IMR-90 (cell line): ENCODE data around the gene TXNDC16. TPM values are rescaled to one million over a fixed set of nuclear protein-coding genes. Genes with fewer than 3 reads are reported as not detected.

Source experiments
- ATAC-seq: fragments of 200-7000 bp; cut with Tn5 transposase; 2 replicates; pipeline ENCODE4 v1.9.1; 2020; ENCODE audit warnings: low read depth, mild to moderate bottlenecking, moderate library complexity
- BruUV-seq: library from RNA; stranded (reverse); fragments of 400-500 nt; replicated peaks from 2 replicates; lab custom pipeline; 2021; lab: Mats Ljungman, UMichigan
- CTCF ChIA-PET: fragments of 300-600 bp; formaldehyde crosslinking; extraction: SDS; loops from one replicate; lab custom pipeline; 2021; ENCODE audit warnings: antibody characterized with exemption; lab: Yijun Ruan, JAX
- POLR2A ChIA-PET: fragments of 300-600 bp; sonication (Branson Sonifier 250); formaldehyde crosslinking; loops from one replicate; lab custom pipeline; 2022; ENCODE audit warnings: antibody characterized with exemption; ENCODE audit not compliant: unreplicated experiment; lab: Charles Lee
- DNase-seq: peaks from one replicate; pipeline ENCODE4 v3.0.0; 2013
- H2AFZ ChIP-seq: replicated peaks from 2 replicates; pipeline ENCODE3; 2013; ENCODE audit warnings: low read length, mild to moderate bottlenecking; ENCODE audit not compliant: poor library complexity
- H2AK5ac ChIP-seq: 2 replicates; pipeline ENCODE4 v1.6.1; 2013; ENCODE audit warnings: low read depth, low read length, inconsistent platforms
- H2AK9ac ChIP-seq: replicated peaks from 2 replicates; pipeline ENCODE3; 2013; ENCODE audit warnings: mild to moderate bottlenecking, low read depth, low read length, moderate library complexity; ENCODE audit not compliant: poor library complexity
- H2BK120ac ChIP-seq: 2 replicates; pipeline ENCODE4 v1.6.1; 2013; ENCODE audit warnings: low read depth, low read length, inconsistent platforms
- H2BK15ac ChIP-seq: 3 replicates; pipeline ENCODE4 v1.6.1; 2013; ENCODE audit warnings: low read depth, low read length, inconsistent platforms
- H2BK20ac ChIP-seq: 2 replicates; pipeline ENCODE4 v1.6.1; 2013; ENCODE audit warnings: low read depth, mild to moderate bottlenecking, inconsistent platforms, low read length, moderate library complexity
- H2BK5ac ChIP-seq: 2 replicates; pipeline ENCODE4 v1.6.1; 2013; ENCODE audit warnings: mild to moderate bottlenecking, low read depth, low read length, inconsistent platforms; ENCODE audit not compliant: poor library complexity, severe bottlenecking
- H3K14ac ChIP-seq: replicated peaks from 2 replicates; pipeline ENCODE4 v1.6.1; 2013; ENCODE audit warnings: low read depth, low read length, inconsistent platforms
- H3K18ac ChIP-seq: 2 replicates; pipeline ENCODE4 v1.6.1; 2013; ENCODE audit warnings: low read depth, low read length, control low read depth
- H3K23ac ChIP-seq: 2 replicates; pipeline ENCODE4 v1.6.1; 2013; ENCODE audit warnings: low read depth, low read length, inconsistent platforms
- H3K27ac ChIP-seq: 2 replicates; pipeline ENCODE4 v1.5.1; 2013; ENCODE audit warnings: mild to moderate bottlenecking, control low read depth, low read length; ENCODE audit not compliant: insufficient read depth
- H3K27me3 ChIP-seq: 2 replicates; pipeline ENCODE4 v1.6.1; 2013; ENCODE audit warnings: low read length; ENCODE audit not compliant: control insufficient read depth, insufficient read depth
- H3K36me3 ChIP-seq: 2 replicates; pipeline ENCODE4 v1.6.1; 2013; ENCODE audit warnings: low read length, mixed read lengths; ENCODE audit not compliant: control insufficient read depth, insufficient read depth
- H3K4ac ChIP-seq: 2 replicates; pipeline ENCODE4 v1.6.1; 2013; ENCODE audit warnings: low read depth, low read length, inconsistent platforms
- H3K4me1 ChIP-seq: 2 replicates; pipeline ENCODE4 v1.6.1; 2013; ENCODE audit warnings: low read length, mixed read lengths; ENCODE audit not compliant: control insufficient read depth, insufficient read depth
- H3K4me2 ChIP-seq: 2 replicates; pipeline ENCODE4 v1.6.1; 2013; ENCODE audit warnings: low read depth, mild to moderate bottlenecking, control low read depth, low read length, moderate library complexity
- H3K4me3 ChIP-seq: 2 replicates; pipeline ENCODE4 v1.5.1; 2013; ENCODE audit warnings: low read depth, mild to moderate bottlenecking, control low read depth, low read length, moderate library complexity; ENCODE audit not compliant: insufficient read depth
- H3K56ac ChIP-seq: 2 replicates; pipeline ENCODE4 v1.6.1; 2013; ENCODE audit warnings: low read length, inconsistent platforms; ENCODE audit not compliant: insufficient read depth; ENCODE audit errors: extremely low read depth
- H3K79me1 ChIP-seq, 2 experiments: 2 replicates each; pipeline ENCODE4 v1.6.1; 2013; ENCODE audit warnings: low read length in 2 of 2, inconsistent platforms in 1 of 2, low read depth in 1 of 2
- H3K9ac ChIP-seq: 2 replicates; pipeline ENCODE4 v1.6.1; 2013; ENCODE audit warnings: low read depth, low read length, control low read depth
- H3K9me1 ChIP-seq: 2 replicates; pipeline ENCODE4 v1.6.1; 2013; ENCODE audit warnings: low read length, inconsistent platforms; ENCODE audit not compliant: insufficient read depth
- H3K9me3 ChIP-seq: 2 replicates; pipeline ENCODE4 v1.6.1; 2013; ENCODE audit warnings: low read length; ENCODE audit not compliant: control insufficient read depth, insufficient read depth
- H4K20me1 ChIP-seq: 2 replicates; pipeline ENCODE4 v1.6.1; 2013; ENCODE audit warnings: low read length, inconsistent platforms; ENCODE audit not compliant: insufficient read depth
- H4K5ac ChIP-seq: 2 replicates; pipeline ENCODE4 v1.6.1; 2013; ENCODE audit warnings: mild to moderate bottlenecking, low read depth, low read length, control low read depth
- H4K8ac ChIP-seq, 2 experiments: 2 replicates each; pipeline ENCODE4 v1.6.1; 2013; ENCODE audit warnings: low read depth in 2 of 2, low read length in 2 of 2, control low read depth in 1 of 2, inconsistent platforms in 1 of 2
- H4K91ac ChIP-seq: 2 replicates; pipeline ENCODE4 v1.6.1; 2013; ENCODE audit warnings: low read depth, low read length, inconsistent platforms; ENCODE audit not compliant: insufficient read depth
- MAZ ChIP-seq: IDR thresholded peaks from 2 replicates; pipeline ENCODE4 v1.6.1; 2012; ENCODE audit warnings: low read depth, mild to moderate bottlenecking, low read length, improper control_type of control experiment, moderate library complexity, borderline replicate concordance
- POLR2A ChIP-seq: IDR thresholded peaks from 2 replicates; pipeline ENCODE4 v1.6.1; 2012; ENCODE audit warnings: mild to moderate bottlenecking, low read depth, low read length
- RAD21 ChIP-seq: IDR thresholded peaks from 2 replicates; pipeline ENCODE4 v1.6.1; 2012; ENCODE audit warnings: low read length, improper control_type of control experiment
- RFX5 ChIP-seq: IDR thresholded peaks from 2 replicates; pipeline ENCODE4 v1.8.0; 2012; ENCODE audit warnings: low read depth, mild to moderate bottlenecking, low read length, moderate library complexity
- SMC3 ChIP-seq: fragments of 150-350 bp; IDR thresholded peaks from 2 replicates; pipeline ENCODE4 v1.6.1; 2016; ENCODE audit warnings: low read depth, mild to moderate bottlenecking, antibody characterized with exemption, low read length, moderate library complexity
- USF2 ChIP-seq: fragments of 150-350 bp; IDR thresholded peaks from 2 replicates; pipeline ENCODE4 v1.6.1; 2017; ENCODE audit warnings: mild to moderate bottlenecking, antibody characterized with exemption, low read length, low read depth
- dilution Hi-C: fragments of 300-500 bp; cut with HindIII; formaldehyde crosslinking; loops from one replicate; pipeline ENCODE4 v1.14.3; 2018; ENCODE audit warnings: low sequenced_read_pairs; ENCODE audit not compliant: unreplicated experiment
- in situ Hi-C: fragments of 300-500 bp; cut with MboI; formaldehyde crosslinking; loops from 3 replicates; pipeline ENCODE4 v1.14.3; 2019; ENCODE audit warnings: low sequenced_read_pairs, inconsistent platforms, mixed read lengths
- intact Hi-C: fragments of 100-400 bp; cut with micrococcal nuclease; formaldehyde crosslinking; loops from 2 replicates; pipeline ENCODE4 v1.10.0; 2022
- polyA plus RNA-seq, 3 experiments: library from polyadenylated mRNA; depleted of rRNA; stranded (reverse); fragments of >200 nt; gene quantifications; 2 replicates each; pipeline ENCODE4 v1.2.3, GENCODE V29; 2012; ENCODE audit warnings: low replicate concordance in 1 of 3
- total RNA-seq: library from RNA; depleted of rRNA; stranded (reverse); fragments of >200 nt; gene quantifications from 2 replicates; pipeline ENCODE4 v1.2.3, GENCODE V29; 2012

The TXNDC16 gene
- total and polyA plus RNA-seq, 2 of the 4 experiments (the other 2 are of a cell fraction): 1.4 TPM

- no peak overlapping the region for H3K4me3 ChIP-seq
- H3K4ac ChIP-seq: no peak overlapping the region
- no TSS peak for BruUV-seq
- no peak overlapping the region for H3K18ac ChIP-seq
- H4K5ac ChIP-seq: no peak overlapping the region
- no peaks in the 10 kb centered on the region for H3K36me3 ChIP-seq
- no peak overlapping the region for H2BK120ac ChIP-seq
- no peak overlapping the region for H4K8ac ChIP-seq
- no peak overlapping the region for H4K91ac ChIP-seq
- no peak overlapping the region for H3K4me2 ChIP-seq
- no peaks in the 10 kb centered on the region for H3K79me1 ChIP-seq
- in situ Hi-C loops: no loop called here
- no peak overlapping the region for H2AK9ac ChIP-seq
- intact Hi-C loops: no loop called here
- H3K27me3 ChIP-seq: no peaks in the 10 kb centered on the region
- CTCF ChIA-PET: no interaction called here
- H3K9me3 ChIP-seq: no peaks in the 10 kb centered on the region
- dilution Hi-C loops: no loop called here
- no peak overlapping the region for H3K14ac ChIP-seq
- no peaks in the 10 kb centered on the region for H4K20me1 ChIP-seq
- no peaks in the 10 kb centered on the region for H3K4me1 ChIP-seq
- H2AK5ac ChIP-seq: no peak overlapping the region
- no peak overlapping the region for H2BK20ac ChIP-seq
- no peak overlapping the region for H3K9ac ChIP-seq
- no peaks in the 10 kb centered on the region for H3K9me1 ChIP-seq
- no peak overlapping the region for H3K56ac ChIP-seq
- H2AFZ ChIP-seq: no peak overlapping the region
- no peak for TF ChIP-seq RFX5
- TF ChIP-seq POLR2A: no peak
- TF ChIP-seq RAD21: no peak
- TF ChIP-seq USF2: no peak
- no peak for TF ChIP-seq MAZ
- no peak for TF ChIP-seq SMC3
- ATAC-seq: no peak
- no peak overlapping the region for H3K23ac ChIP-seq
- peak; percentile 30 for DNase-seq
- H2BK5ac ChIP-seq: no peak overlapping the region
- POLR2A ChIA-PET: no interaction called here
- no peak overlapping the region for H3K27ac ChIP-seq
- no peak overlapping the region for H2BK15ac ChIP-seq
Observed at GRCh38 chr14:52443506-52443905, 108.8 kb downstream of the TXNDC16 start.
